GM21360 (cell line): ENCODE results near the gene GABRG3.

Experiments
- ATAC-seq: cut with Tn5 transposase; IDR thresholded peaks from one replicate; pipeline ENCODE4 v1.9.1; 2021; ENCODE audit warnings: mild to moderate bottlenecking, moderate library complexity; ENCODE audit not compliant: unreplicated experiment

Gene GABRG3

DNA sequence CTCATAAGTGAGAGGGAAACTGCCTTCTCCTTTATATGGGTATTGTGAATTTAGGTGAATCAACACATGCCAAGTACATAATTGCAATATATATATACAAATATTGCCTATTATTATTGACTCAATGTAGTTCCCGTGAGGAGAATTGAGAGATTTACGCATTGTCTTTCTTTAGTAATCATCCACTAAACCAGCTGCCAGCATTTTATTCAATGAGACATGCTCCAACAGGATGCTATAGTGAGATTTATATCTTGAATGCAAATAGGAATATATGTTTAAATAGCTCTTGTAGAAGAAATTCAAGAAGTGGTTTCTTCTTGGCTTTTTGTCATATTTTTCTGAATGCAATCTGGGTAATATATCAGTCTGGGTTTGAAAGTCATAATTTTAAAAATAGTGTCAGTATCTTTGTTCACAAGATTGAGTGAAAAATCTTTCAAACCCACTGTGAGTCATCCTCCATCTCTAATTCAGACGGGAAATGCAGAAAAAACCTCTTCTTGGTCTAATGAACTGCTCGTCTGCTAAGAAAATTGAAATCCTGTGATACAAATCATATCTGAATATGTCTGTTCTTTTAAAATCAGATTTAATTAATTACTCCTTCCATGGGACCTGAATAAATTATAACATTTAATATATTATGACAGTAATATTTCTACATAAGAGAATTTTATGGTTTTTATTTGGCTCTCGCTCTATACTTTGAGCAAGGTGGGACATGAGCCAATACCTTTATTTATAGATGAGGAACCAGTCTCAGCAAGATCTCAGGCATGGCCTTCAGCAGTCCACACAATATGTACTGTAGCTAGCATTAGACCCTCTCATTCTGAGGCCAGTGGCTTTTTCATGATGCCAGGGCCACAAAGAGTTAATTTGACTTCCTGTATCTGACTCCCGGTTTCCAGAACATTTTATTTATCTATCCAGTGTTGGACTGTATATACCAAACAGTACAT, 516.0 kb downstream of the GABRG3 start:
- no peak for ATAC-seq

DNA sequence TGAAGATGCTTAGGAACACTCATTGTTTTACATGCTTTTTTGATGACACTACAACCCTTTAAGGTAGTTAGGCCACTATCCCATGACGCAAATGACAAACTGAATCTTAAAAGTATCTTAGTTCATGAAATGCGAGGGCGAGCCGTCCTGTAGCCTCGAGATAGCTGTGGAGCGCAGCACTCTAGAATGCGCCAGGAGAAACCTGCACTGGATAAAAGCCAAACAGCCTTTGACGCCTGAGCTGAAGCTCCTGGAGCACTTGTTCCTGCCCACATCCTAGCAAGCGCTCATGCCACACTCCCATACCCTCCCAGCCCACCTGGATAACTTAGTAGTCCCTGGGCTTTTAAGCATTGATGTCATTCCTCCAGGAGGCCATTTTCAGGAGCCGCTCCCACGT, 516.9 kb downstream of the GABRG3 start:
- no peak for ATAC-seq

DNA sequence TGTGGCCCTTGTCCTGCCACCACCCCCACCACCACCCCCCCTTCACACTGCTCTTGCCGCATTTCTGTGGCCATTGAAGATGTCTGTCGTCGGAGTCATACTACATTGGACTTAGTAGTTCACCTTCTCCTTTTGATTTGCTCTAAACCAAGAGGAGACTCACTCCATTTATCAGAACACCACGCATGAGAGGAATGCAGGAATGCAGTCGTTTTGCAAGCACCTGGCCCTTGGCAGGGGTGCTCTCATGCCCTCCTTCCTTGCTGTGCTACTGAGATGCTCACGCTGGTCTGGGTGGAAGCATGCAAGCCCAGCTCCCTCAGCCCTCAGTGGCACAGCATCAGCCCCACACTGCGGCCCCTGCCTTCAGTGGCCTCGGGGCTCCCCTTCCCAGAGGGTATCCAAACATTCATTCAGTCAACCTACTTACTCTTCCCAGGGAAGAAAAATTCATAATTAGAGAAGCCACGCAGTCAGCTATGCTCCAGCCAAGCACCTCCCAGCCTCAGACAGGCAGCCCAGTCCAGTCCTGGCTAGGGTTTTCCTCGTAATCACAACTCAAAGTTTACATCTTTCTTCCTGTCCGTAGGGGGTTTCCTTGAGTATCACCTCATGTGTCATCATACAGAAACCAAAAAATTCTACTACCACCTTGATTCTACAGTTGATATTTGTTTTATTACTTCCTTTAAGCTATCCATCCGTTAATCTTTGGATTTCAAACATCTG, 520.0 kb downstream of the GABRG3 start:
- no peak for ATAC-seq

DNA sequence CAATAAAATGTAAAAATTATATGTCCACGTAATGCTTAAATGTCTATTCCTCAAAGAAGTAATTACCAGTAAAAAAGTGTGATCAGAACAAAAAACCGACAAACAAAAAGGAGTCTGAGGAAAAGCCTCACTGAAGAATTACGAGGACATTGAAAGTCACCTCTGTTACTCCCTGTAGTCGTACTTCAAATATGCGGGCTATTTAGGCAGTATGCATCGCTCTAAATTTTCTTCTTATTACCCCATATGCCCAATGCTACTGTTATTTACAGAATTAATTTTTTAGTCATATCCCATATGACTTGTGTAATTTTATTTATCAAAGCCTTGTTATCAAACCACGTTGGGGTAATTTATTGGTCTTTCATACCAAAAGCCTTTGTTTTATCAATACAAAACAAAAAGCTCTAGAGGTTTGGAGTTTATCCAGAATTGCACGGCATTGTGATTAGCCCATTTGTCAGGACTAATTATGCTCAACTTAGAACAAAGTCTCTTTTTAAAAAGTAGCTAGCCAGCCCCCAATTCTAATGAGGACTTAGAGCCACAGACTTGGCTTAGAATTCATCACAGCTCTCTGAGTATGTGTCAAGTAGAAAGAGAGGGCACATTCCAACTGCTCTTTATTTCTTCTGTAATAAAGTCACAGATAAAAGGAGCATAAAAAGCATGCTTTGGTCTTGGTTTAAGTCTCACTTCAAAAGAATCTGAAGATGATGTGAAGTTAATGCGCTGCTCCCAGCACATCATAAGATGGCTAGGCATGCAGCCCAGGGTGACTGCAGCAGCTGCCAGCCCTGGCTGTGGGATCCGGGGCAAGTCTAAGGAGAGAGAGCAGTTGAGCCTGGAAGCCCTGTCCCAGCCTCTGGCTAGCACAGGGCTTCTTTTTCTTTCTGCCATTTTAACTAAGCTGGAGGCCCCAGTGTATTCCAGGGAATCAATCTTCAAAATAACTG, 521.0 kb downstream of the GABRG3 start:
- no peak for ATAC-seq

DNA sequence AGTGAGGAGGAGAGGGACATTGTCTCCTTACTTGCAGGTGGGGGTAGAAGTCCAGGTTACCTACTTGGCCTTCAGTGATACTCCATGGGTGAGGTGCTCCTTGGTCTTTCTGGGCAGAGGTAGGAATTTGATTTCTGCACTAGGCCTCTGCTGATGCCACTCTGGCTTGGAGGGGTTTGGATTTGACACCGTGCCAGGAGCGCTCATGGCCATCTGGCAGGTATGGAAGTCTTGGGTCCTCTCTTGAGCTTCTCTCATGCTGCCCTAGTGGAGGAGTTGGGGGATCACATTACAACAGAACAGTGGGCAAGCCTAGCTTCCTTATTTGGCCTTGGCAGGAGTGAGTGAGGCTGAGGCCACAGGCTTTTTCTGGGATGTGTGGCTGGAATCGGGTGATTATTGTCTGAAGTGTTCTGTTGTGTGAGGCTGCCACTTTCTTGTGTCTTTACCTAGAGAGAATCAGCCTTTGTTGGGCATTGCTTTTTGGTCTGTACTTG, 525.0 kb downstream of the GABRG3 start:
- ATAC-seq, result no peak

DNA sequence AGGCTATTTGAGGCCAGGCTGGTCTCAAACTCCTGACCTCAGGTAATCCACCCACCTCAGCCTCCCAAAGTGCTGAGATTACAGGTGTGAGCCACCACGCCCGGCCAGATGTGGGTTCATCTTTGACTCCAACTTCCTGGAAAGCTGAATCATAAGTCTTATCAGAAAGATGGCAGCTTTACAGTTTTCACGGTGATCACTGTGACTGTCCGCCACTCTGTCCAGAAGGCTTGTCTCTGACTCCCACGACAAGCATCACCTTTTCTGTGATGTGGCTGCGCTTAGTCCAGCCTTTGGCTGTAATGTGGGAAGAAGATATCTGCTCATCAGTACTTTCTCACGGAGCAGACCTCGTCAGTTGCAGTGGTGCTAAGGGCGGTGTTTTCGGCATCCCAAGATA, 527.7 kb downstream of the GABRG3 start:
- ATAC-seq, result no peak

DNA sequence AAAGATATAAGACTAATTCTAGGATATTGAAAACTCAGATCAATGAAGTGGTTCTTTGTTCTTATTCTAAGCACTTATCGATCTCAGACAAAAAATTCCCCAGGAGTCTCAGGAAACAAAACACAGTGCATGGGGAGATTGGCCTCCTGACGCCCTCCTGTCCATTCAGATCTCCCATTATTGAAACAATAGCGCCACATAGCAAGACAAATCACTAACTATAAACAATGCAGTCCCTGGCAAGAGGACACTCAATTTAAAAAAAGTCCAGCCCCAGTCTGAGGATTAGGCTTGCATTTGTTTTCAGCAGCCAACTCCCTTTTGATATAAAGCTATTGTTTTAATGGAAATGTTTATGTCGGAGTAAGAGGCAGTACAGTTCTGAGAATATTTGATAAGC, 528.2 kb downstream of the GABRG3 start:
- ATAC-seq, result no peak

DNA sequence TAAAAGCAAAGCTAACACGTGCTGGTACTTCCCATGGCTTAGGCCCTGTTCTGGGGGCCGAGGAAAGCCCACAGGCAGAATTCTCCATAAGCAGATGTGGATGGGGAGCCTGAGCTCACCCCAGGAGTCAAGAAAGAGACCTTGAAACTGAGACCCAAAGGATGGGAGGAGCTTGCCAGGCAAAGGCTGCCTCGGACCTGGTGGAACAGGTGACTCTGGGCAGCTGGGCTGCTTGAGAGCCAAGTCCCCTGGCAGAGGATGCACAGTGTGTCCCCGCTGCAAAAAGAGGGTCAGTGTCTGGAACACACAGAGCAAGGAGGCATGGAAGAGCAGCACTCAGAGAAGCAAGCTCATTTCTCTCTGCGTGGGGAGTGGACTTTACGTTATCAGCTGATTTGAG, 528.7 kb downstream of the GABRG3 start:
- ATAC-seq, result no peak

DNA sequence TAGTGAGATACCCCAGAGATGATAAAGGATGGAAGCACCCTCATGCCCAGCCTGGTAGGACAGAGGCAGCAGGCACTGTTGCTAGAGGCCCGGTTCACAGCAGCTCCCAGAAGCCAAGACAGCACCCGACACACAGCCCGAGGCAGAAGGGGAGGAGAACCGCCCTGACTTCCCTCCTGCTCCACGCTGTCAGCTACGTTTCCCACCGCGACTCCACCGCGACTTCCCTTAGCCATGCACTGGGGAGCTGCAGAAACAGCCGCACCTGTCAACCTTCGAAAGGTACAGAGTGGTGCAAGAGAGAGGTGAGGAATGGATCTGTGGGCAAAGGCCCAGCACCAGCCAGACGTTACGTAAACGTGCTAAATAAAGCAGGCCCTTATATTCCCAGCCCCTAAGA, 529.2 kb downstream of the GABRG3 start:
- no peak for ATAC-seq

DNA sequence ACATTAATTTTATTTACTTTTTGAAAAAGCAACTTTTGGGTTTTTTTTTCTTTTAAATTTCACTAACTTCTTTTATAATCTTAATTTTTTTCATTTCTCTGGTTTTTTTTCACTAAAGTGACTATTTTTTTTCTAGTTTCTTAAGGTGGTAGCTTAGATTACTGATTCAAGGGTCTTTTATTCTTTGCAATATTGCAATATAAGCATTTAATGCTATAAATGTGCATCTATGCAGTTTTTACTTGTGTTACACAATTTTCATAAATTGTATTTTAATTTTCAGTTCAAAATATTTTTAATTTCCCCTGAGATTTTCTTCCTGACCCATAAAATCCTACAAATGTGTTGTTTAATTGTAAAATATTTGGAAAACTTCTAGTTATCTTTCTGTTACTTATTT, 535.8 kb downstream of the GABRG3 start:
- ATAC-seq, result no peak

DNA sequence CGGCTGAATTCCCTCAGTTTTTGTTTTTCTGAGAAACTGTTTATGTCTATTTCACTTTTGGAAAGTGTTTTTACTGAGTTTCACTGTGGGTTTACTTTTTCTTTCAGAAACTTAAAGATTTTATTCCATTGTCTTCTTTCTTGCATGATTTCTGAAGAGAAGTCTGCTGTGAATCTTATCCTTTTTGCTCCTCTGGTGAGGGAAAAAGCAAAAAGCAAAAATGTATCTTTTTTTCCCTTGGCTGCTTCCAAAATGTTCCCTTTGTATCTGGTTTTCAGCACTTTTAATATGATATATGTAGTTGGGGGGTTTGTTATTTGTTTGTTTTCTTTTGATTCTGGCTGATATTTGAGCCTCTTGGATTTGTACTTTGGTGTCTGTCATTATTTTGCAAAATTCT, 538.0 kb downstream of the GABRG3 start:
- ATAC-seq, result no peak

DNA sequence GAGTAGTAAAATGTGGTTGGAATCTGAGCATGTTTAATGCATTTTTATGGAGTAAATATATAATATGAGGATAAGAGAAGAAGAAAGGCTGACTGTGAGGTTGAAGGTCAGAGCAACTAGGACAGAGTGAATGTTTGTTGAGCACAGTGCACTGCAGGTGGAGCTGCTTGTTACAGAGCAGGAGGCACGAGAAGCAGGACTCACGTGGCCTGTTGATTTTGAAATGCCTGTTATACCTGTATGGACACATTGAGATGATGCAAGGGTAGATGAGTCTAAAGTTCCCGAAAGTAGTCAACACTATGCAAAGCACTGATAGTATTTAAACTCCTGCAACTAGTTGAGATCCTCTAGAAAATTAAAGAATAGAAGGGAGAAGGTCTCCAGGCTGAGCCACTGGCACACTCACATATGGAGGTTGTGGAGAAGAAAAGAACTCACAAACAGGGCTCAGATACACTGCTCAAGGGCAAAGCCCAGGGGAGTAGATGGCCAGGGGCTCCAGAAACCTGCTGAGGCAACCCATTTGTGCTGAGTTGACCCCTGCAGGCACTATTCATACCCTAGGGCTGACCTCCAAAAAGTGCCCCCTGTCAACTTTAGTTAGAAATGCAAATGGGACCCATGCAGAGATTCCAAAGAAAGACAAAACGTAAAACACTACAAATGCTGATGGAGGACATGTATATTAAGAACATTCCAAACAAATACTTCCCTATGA, 541.5 kb downstream of the GABRG3 start:
- no peak for ATAC-seq

DNA sequence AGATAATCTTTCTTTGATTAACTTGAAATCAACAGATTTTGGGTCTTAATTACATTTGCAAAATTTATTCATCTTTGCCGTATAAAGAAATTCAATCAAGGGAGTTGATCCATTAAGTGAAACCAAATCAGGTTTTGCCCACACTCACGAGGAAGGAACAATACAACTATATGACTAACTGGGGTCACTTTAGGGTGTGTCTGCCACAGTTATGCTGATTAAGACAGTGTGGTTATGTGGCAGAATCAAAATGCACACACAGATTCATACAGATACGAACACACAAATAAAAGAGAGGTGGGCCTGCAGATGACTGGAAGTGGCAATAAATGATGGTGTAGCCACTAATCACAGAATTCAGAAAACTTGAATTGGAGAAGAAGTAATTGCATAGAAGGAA, 543.5 kb downstream of the GABRG3 start:
- ATAC-seq, result no peak

DNA sequence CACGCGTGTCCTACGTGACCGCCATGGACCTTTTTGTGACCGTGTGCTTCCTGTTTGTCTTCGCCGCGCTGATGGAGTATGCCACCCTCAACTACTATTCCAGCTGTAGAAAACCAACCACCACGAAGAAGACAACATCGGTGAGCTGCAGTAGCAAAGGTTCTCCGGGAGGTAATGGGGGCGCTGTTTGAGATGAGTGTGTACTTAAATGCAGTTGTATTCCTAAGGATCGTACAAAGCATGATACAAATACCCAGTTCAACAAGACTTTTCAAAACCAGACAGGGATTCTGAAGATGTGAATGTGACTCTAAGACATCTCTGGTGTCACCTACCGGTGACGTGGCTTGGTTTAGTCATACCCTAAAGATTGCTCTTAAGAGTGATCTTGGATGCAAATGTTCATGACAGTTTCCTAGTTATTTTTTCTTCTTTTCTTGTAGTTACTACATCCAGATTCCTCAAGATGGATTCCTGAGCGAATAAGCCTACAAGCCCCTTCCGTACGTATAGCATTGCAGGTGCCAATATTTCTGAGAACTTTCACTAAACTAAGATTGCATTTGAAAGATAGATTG, 556.6 kb downstream of the GABRG3 start:
- no peak for ATAC-seq

DNA sequence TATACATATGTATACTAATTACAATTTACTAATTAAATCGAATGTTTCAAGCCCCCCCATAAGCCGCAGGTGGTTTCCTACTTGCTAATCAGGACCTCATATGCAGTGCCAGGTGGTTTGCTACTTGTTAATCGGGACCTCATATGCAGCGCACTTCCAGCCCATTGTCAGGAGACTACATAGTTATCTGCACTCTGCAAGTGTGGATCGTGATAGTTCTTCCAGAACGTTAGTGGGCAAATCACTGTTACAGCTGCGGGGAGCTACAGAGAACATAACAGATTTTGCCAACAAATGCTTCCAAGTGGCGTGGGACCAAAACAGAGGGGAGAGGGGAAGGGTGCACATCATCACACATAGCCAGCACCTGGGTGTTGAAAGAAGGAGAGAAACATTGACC, 558.4 kb downstream of the GABRG3 start:
- ATAC-seq, result no peak

DNA sequence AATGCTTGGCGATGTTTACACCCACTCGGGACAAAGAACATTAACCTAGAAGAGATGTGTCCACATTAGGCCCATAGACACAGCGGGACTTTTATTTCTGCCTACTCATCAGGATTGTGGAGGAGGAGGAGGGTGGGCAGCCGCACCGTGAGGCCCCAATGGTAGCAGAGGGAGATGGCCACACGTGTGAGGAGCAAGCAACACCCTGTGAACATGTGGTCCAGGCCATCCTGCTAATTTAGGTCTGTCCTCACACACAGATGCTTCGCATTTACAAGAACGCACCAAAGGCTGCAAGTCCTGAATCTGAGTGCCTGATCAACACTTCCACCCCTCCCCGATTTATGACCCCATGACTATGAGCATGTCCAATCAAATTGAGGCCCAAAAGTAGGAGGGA, 560.0 kb downstream of the GABRG3 start:
- no peak for ATAC-seq

DNA sequence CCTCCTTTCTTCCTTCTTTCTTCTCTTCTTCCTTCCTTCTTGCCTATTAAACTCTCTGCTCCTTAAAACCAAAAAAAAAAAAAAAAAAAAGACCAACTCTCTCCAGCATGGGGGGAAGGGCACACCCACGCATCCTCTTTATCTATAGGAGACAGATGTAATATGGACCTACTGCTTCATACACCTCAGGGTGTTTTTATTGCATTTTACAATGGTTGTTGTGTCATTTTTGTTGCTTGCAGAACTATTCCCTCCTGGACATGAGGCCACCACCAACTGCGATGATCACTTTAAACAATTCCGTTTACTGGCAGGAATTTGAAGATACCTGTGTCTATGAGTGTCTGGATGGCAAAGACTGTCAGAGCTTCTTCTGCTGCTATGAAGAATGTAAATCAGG, 561.4 kb downstream of the GABRG3 start:
- no peak for ATAC-seq

DNA sequence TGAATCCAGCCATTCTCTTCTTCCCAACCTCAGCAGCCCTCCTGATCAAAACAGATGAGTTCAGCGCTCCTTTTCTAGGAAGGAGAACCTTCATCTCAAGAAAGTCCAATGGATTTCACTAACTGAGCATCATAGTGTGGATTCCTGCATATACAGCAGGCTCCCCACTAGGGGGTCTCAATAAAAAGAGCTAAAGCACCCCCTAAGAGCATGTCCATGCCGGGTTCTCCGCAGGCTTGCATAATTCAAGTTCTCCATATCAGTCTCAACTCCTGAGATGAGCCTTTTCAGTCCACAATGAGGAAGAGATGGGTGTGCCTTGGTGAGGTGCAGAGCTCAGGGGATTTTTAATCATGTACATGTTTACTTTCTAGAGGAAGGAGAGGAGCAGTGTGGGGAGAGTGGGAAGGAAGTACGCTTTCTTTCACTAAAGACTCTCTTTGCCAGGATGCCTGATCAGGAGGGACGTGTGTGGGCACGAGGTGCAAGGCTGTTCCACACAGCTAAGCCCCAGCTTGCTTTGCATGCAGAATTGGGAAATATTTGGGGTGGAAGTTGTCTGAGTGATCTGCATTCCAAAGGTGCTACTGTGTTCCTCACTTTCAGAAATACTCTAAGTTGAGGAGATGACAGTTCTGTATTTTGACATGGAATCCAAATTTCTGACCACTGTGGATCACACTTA, 564.6 kb downstream of the GABRG3 start:
- no peak for ATAC-seq

DNA sequence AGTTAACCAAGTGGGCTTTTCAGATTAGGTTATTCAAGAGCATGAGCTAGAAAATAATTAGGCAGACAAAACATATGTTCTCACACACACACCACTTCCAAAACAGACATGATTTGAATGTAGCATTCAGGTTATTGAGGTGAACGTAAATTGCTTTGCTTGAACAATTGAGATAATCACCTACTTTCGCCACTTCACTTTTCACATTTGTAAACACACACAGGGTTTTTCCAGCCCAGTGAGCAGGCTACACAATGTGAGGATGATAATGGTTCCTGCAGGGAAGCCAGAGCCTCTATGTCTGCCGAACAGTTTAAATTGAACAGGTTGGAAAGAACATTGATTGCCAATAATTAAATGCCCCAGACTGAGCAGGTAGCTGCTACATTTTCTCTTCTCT, 567.3 kb downstream of the GABRG3 start:
- ATAC-seq, result no peak
